HPDE6-E6E7 (cell line): ENCODE results near the gene CD44.
A peak's percentile ranks its signal among the peaks of the same experiment; 100 is the strongest.

Source experiments
- DNase-seq: peaks from one replicate; pipeline ENCODE4 v3.0.0; 2011; ENCODE audit warnings: missing footprints; ENCODE audit errors: extremely low spot score

Gene CD44

DNA sequence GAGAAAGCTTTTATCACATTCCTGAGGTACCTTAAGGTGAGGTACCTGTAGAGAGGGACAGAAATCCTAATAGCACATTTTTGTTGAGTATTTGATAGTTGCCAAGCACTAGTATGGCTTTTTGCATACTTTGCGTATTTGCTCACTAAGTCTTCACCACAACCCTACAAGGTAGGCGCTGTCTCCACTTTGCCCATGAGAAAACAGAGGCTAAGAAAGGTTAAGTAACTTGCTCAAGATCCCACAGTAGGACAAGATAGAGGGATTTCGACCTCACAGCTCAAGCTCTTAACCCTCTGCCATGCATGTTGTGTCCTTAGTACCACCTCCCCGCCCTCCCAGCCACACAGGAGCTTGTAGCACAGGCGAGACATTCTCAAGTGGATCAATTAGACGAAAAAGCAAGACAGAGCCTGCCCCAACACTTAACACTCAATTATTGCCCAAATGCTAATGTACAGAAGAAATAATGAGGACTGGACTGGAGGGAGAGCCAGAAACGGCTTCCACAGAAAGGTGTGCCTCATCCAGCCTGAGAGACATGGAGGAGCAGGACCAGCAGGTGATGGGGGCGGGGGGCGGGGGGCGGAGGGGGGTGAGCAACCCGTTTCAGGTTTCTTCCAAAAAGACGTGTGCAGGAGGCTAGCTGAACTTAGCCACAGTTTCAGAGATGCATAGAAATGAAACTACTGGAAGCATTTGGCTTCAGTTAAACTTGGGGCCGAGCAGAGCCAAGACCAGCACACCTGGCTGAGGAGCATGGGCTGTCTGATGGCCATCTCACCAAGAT is 26.7 kb upstream of the CD44 start:
- DNase-seq = peak; percentile 14

DNA sequence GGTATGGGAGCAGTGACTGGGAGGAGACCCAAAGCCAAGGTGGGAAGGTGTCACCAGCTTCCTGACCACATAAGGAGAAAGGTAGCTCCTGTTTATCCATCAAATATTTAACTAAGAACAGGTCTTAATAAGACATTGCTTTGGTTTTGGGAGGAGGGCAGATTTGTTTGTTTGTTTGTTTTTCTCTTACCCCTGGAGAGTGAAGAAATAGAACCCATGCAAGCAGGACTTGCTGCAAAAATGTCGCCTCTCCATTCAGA is 26.2 kb upstream of the CD44 start:
- no peak for DNase-seq

DNA sequence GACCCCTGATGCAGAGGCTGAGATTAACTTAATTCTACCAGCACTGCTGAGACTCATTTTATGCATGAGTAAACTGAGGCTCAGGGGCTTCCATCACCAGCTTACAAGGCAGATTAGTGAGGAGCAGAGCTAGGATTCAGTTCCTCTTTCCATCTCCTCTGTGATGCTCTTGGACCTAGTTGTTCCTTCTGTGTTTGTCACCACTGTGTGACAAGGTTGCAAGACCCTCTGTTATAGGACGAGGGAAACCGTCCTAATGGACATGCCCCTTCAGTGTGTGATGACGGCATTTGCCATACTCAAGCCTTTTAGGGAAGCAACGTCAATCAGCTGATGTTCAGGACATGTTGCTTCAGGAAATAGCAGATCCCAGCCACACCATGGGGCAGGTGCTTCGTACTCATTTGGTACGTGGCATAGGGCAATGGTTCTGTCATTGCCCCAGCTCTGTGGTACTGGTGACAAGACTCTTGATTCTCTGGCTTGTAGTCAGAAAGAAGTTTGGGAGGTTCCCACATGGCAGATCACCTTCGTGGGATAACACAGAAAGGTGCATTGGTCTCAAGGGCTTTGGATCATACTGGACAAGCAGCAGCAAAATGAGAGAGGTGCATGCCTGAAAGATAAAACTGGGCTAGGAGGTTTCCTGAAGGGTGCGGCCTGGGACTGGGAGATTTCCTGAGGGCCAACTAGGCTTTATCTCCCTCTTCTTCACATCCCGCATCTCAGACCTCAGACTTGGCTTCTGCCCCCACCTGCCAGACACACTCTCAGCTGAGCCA is 23.9 kb upstream of the CD44 start:
- DNase-seq = peak; percentile 21

DNA sequence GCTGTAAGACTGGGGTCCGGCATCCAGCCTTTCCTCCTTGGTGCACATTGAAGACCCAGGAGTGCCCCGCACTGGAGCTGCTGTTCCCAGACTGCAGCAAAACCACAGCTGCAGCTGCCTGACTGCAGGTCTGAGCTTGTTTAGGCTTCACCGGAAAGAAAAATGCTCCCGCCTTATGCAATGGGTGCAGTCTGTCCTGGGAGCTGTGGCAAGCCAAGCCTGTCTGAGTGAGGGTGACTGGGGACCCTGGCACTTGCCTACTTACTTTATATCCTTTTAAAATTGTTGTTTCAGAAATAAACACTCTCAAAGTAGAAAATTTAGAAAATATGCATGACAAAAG is 23.3 kb upstream of the CD44 start:
- DNase-seq = peak; percentile 88

DNA sequence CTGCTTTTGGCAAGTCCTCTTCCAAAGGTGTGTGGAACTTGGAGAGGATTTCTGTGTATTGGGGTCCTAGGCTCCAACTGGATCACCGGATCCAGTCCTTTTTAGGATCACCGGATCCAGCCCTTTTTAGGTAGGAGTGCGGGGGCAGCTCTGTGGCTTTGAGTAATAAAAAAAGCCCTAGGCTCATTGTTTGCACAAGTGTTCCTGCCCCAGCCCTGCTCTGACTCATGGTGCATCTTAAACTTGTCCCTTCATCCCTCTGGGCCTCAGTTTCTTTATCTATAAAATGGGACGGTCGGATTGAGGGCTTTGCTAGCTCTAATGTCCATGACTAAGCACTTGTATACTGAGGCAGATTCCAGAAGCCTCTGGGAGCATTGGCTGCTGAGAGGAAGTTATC is 22.7 kb upstream of the CD44 start:
- DNase-seq = peak; percentile 32

DNA sequence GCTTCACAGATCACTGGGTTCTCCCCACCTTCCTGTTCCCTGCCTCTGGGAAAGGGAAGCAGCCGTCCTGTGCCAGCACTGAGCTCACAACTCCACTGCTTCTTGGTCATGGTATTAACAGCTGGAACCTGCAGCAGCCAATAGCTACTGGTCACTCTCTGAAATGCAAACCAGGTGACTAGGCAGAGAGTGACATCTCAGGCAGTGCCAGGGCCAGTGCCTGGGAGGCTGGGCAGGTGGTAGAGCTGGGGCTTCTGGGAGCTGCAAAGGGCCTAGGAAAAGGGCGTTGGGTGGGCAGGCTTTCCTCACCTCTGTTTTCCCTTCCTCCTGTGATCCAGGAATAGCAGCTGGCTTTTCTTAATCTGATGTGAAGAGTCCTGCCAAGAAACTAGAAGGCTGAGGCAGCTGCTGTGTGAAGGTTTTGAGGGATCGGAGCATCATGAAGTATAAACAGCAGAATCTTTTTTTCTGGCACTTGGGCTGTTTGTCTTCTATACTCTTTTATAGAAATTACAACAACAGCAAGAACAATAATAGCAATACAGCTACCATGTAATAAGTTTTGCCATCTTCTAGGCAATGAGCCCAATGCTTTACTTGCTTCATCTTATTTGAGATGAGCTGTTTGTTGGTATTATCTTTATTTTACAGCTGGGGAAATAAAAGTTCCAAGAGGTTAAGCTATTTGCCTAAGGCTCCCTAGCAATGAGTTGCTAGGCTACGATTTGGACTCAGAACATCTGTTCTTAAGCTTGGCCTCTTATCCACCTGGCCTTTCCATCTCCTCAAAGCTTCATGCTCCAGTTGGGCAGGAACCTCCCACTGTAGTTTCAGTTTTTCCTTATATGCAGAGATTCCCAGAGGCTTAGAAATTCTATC is 22.0 kb upstream of the CD44 start:
- DNase-seq = no peak

DNA sequence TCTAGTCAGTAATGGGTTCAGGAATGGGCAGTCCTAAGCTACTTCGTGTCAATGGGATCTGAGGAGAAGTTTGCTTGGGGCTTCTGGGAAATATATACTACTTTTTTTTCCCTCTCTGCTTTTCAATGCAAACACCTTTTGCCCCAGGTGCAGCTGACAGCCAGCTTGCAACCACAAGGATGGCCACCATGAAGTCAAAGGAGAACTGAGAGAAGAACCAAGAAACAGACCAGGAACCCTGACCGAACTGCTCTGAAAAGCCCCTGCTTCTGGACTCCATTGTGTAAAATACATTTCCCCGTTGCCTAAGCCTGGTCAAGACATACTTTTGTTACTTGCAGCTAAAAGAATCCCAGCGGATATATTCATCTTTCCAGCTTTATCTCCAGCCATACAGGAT is 20.1 kb upstream of the CD44 start:
- DNase-seq = no peak

DNA sequence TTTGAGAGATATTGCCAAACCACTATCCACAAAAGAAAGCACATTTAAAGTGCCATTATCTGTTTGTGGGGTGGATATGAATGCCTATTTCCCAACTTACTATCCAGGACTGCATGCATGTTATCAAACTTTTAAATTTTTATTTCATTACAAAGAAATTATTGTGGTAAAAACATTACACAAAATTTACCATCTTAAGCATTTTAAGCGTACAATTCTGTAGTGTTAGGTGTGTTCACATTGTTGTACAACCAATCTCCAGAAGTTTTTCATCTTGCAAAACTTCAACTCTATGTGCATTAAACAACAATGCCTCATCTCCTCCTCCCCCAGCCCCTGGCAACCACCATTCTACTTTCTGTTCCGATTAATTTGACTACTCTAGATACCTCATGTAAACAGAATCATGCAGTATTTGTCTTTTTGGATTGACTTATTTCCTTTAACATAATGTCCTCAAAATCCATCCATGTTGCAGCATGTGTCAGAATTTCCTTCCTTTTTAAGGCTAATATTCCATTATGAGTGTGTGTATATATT is 17.6 kb upstream of the CD44 start:
- DNase-seq = no peak

DNA sequence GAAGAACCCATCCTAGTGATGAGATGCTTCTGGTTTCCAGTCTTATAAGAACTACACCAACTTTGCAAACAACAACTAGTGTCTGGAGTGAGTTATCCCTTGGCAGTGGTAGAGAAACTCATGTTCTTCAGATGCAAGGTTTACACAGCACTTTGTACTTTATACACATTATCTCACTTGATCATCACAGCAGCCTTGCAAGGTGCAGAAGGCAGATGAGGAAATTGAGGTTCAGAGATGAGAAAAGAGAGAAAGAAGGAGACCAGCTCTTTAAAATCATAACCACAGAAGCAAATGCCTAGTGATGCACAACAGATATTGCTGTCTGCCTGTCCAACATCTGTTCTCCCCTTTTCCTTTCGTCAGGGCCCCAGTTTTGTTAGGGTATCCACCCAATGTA is 16.7 kb upstream of the CD44 start:
- DNase-seq = no peak

DNA sequence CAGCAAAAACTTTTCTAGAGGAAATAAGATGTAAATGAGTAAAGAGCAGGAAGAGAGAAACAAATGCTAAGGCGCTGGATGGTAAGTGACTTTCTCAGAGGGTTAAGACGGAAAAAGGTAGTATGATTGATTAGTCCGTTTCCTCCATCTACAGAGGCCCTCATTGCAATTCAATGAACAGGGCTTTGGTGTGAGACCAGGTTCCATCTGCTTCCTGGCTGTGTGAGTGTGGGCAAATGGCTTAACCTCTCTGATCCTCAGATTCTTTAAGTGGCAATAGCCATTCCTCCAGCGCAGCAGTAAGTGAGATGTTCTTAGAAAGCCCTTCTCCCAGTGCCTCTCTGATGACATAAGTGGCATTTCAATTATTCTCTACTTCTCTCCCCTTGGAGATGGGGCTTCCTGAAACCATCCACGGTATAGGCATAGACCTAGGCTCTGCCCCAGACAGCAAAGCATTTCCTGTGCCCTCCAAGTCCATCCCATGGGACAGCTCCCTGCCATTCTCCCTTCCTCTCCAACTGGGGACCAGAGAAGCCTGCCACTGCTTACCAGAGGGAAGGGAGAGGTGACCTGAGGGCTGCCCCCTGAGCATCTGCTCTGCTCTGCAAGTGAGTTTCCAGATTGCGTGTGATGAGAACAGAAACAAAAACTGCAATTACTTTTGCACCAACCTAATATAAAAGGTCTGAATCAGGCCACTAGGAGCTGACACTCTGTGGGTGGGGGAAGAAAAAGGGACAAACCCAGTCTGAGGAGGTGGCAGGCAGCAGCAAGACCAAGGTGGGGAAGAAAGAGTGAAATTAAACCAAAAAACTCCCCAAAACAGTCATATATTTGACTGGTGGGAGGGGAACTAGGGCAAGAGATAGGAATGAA is 12.7 kb upstream of the CD44 start:
- DNase-seq = no peak

DNA sequence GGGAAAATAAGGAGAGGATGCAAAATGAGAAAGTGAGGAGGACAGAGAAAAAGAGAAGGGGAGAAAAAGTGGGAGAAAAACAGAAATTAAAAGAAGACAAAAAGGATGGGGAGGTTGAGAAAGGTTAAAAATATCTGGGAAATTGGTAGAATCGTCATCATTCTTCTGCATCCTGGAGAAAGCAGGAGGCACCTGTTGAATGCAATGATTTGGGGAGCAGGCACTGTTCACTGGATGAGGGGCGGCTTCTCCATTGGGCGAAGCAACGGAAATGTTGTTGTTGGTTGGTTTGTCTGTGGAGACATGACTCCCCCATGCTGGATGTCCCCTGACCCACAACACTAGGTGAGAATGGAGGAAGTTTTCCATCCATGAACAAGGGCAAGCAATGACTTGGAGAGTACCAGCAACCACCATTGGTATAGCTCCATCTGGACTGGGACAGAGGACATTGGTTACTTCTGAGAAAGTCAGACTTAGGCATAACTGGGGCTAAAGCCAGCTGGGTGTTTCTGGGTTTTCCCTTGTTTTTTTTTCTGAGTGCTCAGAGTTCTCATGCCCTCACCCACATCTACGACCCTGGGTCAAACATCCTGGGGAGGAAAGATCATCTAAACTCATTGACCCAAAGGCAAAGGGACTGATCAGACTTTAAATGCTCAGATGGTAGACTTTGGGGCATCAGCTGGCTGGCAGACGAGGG is 11.9 kb upstream of the CD44 start:
- DNase-seq = no peak

DNA sequence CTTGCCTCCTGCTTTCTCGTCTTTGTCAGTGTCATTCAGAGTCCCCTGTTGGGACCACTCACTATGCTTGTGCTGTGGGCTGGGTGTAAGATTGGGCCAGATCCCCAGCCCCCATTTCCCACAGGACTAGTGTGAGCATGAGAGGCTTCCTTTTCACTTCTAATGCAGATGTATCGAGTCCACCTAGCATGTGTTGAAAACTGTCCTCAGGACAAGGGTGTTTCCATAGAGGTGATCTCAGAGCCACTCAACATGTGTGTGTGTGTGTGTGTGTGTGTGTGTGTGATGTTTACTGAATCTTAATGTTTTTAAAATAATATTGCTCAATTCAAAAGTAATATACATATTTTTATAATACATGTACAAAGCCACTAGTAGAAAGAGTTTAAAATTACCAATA is 11.4 kb upstream of the CD44 start:
- DNase-seq = no peak

DNA sequence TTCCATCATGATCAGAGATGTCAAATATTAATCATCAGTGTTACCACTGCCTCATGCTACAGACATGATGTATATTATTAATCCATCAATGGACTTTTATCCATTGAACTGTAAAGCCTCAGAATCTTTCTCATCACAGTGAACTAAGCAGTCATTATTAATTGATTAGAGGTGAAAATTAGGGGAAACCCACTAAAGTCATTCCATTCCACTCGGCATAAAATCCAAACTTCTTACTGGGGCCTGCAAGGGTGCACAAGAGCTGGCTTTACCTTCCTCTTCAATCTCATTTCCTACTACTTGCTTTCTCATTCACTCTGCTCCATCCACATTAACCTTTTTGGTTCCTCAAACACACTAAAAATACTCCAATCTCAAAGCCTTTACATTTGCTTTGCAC is 7.9 kb upstream of the CD44 start:
- DNase-seq = no peak

DNA sequence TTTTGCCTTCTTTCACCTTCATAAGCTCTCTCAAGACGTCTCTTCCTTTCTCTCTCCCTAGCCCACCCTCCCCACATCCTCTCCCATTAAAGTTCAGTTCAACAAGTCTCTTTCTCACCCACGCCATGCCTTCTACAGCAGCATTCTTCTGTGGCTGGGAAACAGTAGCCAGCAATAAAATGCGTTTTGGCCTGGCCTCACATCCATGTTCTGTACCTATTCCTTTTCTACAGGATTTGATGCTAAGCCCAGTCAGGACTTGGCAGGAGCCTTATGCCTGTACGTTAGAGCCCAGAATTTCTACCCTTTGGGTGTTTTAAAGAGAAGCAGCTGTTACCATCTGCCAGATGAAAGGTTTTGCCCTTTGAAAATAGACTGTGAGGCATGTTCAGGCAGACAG is 7.1 kb upstream of the CD44 start:
- DNase-seq = no peak

DNA sequence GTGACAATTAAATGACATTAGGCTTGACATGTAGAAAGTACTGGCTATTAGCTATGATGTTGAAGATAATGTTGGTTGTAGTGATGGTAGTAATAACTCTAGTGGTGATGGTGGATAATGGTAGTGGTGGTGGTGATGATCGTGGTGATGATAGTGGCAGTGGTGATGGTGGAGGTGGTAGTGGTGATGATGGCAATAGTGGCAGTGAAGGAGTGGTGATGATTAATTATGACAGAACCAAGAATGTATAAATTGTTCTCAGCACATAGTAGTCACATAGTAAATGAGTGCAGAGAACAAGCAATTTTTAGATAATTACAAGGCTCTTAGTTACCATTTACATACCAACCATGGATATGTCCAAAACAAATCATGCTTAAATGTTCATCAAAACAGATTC is 5.3 kb upstream of the CD44 start:
- DNase-seq = no peak

DNA sequence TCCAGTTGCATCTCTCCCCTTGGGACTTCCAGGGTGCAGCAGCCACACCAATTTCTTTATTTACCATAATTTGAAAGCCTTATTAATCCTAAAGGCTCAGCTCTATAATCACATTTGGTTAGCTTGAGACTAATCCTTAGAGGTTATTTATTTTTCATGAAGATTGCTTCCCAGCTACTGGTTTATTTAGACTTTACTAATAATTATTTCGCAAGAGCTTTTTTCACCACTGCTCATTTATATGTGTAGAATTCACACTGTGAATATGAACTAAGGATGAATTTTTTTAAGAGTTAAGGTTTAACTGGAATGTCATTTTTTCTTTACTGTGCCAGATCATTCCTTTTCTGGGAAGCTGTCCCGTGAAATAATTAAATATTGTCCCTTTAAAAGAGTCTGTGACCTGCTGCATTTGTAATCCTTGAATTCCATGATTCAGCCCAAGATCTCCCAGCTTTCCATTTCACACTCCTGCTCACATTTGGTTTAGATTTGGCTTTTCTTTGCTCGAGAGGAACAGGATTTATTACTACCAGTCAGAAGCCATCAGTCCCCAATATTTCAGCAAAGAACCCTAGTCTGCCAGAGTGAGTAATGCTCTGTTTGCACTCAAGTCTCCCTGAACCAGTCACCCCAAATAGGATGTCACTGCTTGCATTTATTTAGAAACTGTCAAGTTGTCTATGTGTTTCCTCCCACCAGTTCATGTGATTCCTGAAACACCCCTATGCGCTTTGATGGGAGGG is 4.4 kb upstream of the CD44 start:
- DNase-seq = no peak

DNA sequence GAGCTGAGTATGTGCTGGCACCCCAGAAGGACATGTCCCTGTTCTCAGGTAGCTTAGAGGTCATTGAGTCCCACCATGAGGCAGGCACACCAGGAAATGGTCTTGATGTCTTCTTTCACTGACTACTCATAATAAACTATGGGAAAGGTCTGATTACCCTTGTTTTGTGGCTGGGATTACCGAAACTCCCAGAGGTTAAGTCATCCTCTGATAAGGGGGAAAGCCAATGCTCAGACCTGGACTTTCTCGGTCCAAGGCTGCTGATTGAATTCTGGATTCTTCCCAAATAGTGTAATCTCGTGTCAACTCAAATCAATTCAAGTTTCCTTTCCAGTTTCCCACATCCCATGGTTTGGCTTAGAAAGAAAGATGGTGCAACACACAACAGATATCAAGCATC is 3.7 kb upstream of the CD44 start:
- no peak for DNase-seq

DNA sequence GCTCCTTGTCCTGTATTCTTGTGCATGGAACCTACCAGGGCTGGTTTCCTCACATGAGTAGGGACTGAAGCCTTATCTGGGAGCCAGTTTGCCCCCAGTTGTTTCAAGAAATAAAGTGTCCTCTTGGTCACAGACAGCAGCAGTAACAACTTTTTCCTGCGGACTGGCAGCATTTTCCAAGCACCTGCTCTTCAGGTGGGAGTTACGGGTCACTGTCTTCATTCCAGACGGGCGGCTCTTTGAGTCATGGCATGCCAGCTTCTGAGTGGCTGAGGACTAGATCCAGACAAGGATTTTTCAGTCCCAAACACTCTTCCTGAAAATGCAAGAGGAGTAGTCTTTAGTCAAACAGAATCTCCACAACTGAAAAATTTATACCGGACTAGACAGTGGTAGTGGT is 2.7 kb upstream of the CD44 start:
- DNase-seq = no peak

DNA sequence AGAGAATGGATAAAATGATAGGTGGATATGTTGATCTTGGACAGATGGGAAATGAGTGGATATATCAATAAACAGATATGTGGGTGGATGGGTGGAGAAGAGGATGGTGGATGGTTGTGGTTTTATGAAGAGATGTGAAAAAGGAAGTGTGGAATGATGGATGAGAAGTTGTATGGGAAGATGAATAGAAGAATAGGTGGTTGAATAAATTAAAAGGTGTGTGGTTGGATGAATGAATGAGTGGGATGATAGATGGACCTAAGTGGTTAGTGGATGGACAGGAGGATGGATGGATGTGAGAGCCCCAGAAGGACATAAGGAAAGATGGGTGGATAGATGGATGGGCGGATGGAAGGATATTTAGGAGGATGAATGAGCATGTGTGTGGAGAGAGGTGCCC is 913 bp upstream of the CD44 start:
- DNase-seq = no peak

DNA sequence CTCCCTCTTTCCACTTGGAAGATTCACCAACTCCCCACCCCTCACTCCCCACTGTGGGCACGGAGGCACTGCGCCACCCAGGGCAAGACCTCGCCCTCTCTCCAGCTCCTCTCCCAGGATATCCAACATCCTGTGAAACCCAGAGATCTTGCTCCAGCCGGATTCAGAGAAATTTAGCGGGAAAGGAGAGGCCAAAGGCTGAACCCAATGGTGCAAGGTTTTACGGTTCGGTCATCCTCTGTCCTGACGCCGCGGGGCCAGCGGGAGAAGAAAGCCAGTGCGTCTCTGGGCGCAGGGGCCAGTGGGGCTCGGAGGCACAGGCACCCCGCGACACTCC is 397 bp upstream of the CD44 start:
- no peak for DNase-seq
